ENCODE measurements around the gene ST8SIA3.

DNA sequence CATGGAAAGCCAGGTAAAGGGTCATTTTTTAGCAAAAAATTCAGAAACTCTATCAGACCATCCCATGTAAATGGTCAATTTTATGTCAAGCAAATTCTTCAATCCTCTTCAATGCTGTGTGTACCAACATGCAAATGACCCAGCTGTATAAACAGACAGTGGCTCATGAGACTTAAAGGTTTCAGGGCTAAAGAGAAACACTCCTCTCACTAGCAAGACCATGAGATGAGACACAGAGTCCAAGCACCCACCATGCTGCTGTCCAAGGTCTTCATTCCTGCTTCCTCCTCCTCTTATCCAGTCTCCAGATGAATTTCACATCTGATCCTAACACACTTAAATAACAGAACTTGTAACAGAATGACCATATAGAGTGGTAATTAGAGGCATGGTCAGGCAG lies 52.0 kb downstream of the ST8SIA3 start:
- TF ChIP-seq, protein P1, sequence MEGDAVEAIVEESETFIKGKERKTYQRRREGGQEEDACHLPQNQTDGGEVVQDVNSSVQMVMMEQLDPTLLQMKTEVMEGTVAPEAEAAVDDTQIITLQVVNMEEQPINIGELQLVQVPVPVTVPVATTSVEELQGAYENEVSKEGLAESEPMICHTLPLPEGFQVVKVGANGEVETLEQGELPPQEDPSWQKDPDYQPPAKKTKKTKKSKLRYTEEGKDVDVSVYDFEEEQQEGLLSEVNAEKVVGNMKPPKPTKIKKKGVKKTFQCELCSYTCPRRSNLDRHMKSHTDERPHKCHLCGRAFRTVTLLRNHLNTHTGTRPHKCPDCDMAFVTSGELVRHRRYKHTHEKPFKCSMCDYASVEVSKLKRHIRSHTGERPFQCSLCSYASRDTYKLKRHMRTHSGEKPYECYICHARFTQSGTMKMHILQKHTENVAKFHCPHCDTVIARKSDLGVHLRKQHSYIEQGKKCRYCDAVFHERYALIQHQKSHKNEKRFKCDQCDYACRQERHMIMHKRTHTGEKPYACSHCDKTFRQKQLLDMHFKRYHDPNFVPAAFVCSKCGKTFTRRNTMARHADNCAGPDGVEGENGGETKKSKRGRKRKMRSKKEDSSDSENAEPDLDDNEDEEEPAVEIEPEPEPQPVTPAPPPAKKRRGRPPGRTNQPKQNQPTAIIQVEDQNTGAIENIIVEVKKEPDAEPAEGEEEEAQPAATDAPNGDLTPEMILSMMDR (IDR thresholded peaks at IDR 0.05; ENCODE audit: poor library complexity, severe bottlenecking), result no peak
- TF ChIP-seq MXI1 (conservative IDR thresholded peaks at IDR 0.05; ENCODE audit: poor library complexity, severe bottlenecking), result no peak
- no peak for TF ChIP-seq RAD21 (conservative IDR thresholded peaks at IDR 0.05)
- no peak for TF ChIP-seq TAF1 (IDR thresholded peaks at IDR 0.05; ENCODE audit: low read depth)
- no peak for TF ChIP-seq SMC3 (conservative IDR thresholded peaks at IDR 0.05; ENCODE audit: poor library complexity)
